HEK293 (cell line): ENCODE results near the gene ATAD1.

Experiments
- CTCF ChIA-PET: fragments of 350-600 bp; formaldehyde crosslinking; extraction: SDS; loops from one replicate; lab custom pipeline; 2021; ENCODE audit warnings: antibody characterized with exemption; lab: Yijun Ruan, JAX
- POLR2A ChIA-PET: fragments of 300-600 bp; formaldehyde crosslinking; extraction: SDS; loops from one replicate; lab custom pipeline; 2020; ENCODE audit warnings: antibody characterized with exemption, inconsistent platforms; lab: Yijun Ruan, JAX
- H3K27ac ChIP-seq: fragments of 200-500 bp; sonication (Bioruptor generic); 2 replicates; pipeline ENCODE4 v1.5.1; 2014; ENCODE audit warnings: low read depth, low read length, control low read depth, inconsistent platforms; ENCODE audit errors: extremely low read depth
- H3K36me3 ChIP-seq, 2 experiments: fragments of 200-500 bp in 1 of 2; sonication (Bioruptor generic) in 1 of 2; 1 replicate in 1 of 2; 2 replicates in 1 of 2; pipeline ENCODE4 v1.5.1; 2014 to 2017; ENCODE audit warnings: inconsistent platforms in 2 of 2, low read length in 2 of 2; ENCODE audit not compliant: control insufficient read depth in 2 of 2, insufficient read depth in 1 of 2
- H3K4me1 ChIP-seq: fragments of 200-500 bp; sonication (Bioruptor generic); 2 replicates; pipeline ENCODE4 v1.5.1; 2014; ENCODE audit warnings: mild to moderate bottlenecking, low read length, inconsistent platforms; ENCODE audit not compliant: control insufficient read depth, insufficient read depth
- H3K4me3 ChIP-seq: 2 replicates; pipeline ENCODE4 v1.5.1; 2011; ENCODE audit warnings: low read depth, mild to moderate bottlenecking, control low read depth, low read length, moderate library complexity
- H3K9me3 ChIP-seq: fragments of 200-500 bp; sonication (Bioruptor generic); 2 replicates; pipeline ENCODE4 v1.5.1; 2014; ENCODE audit warnings: low read depth, low read length, inconsistent platforms; ENCODE audit not compliant: control insufficient read depth, insufficient read depth
- BCL11B ChIP-seq: fragments of 450-650 bp; formaldehyde crosslinking; IDR thresholded peaks from 2 replicates; pipeline ENCODE4 v1.5.1; 2016; ENCODE audit warnings: low read depth, missing biosample characterization, missing genetic modification characterization
- GLIS1 ChIP-seq: fragments of 450-650 bp; formaldehyde crosslinking; IDR thresholded peaks from 2 replicates; pipeline ENCODE4 v1.5.1; 2016; ENCODE audit warnings: missing biosample characterization, missing genetic modification characterization
- PRDM1 ChIP-seq: fragments of 450-650 bp; formaldehyde crosslinking; IDR thresholded peaks from 2 replicates; pipeline ENCODE4; 2016; ENCODE audit warnings: missing biosample characterization, missing genetic modification characterization
- SETDB1 ChIP-seq: IDR thresholded peaks from one replicate; pipeline ENCODE4 v1.6.1; 2017; ENCODE audit warnings: mild to moderate bottlenecking, low read length, moderate library complexity, mixed read lengths; ENCODE audit not compliant: insufficient read length
- SP7 ChIP-seq: fragments of 450-650 bp; formaldehyde crosslinking; IDR thresholded peaks from 2 replicates; pipeline ENCODE4 v1.5.1; 2016; ENCODE audit warnings: missing biosample characterization, missing genetic modification characterization
- ZNF133 ChIP-seq: fragments of 450-650 bp; formaldehyde crosslinking; IDR thresholded peaks from 2 replicates; pipeline ENCODE4 v1.5.1; 2016; ENCODE audit warnings: missing biosample characterization, missing genetic modification characterization
- ZNF266 ChIP-seq: fragments of 450-650 bp; formaldehyde crosslinking; IDR thresholded peaks from 2 replicates; pipeline ENCODE4 v1.5.1; 2016; ENCODE audit warnings: missing biosample characterization, missing genetic modification characterization, low read depth
- ZNF354C ChIP-seq: fragments of 450-650 bp; formaldehyde crosslinking; IDR thresholded peaks from 2 replicates; pipeline ENCODE4 v1.5.1; 2016; ENCODE audit warnings: missing biosample characterization, missing genetic modification characterization, low read depth, borderline replicate concordance
- ZNF37A ChIP-seq: fragments of 450-650 bp; IDR thresholded peaks from 2 replicates; pipeline ENCODE4 v1.5.1; 2018; ENCODE audit warnings: missing biosample characterization, missing genetic modification characterization
- ZNF518A ChIP-seq: fragments of 450-650 bp; formaldehyde crosslinking; conservative IDR thresholded peaks from 2 replicates; pipeline ENCODE4 v1.5.1; 2016; ENCODE audit warnings: low read depth, missing biosample characterization, missing genetic modification characterization
- ZNF560 ChIP-seq: fragments of 450-650 bp; formaldehyde crosslinking; IDR thresholded peaks from 2 replicates; pipeline ENCODE4 v1.5.1; 2017; ENCODE audit warnings: missing biosample characterization, missing genetic modification characterization, borderline replicate concordance
- ZNF561 ChIP-seq: fragments of 450-650 bp; IDR thresholded peaks from 2 replicates; pipeline ENCODE4 v1.5.1; 2018; ENCODE audit warnings: missing biosample characterization, missing genetic modification characterization, borderline replicate concordance
- ZNF585B ChIP-seq: fragments of 450-650 bp; formaldehyde crosslinking; IDR thresholded peaks from 2 replicates; pipeline ENCODE4 v1.5.1; 2016; ENCODE audit warnings: missing biosample characterization, missing genetic modification characterization
- ZNF600 ChIP-seq: fragments of 450-650 bp; formaldehyde crosslinking; IDR thresholded peaks from 2 replicates; pipeline ENCODE4 v1.5.1; 2016; ENCODE audit warnings: missing biosample characterization, missing genetic modification characterization
- ZNF610 ChIP-seq: fragments of 450-650 bp; formaldehyde crosslinking; IDR thresholded peaks from 2 replicates; pipeline ENCODE4 v1.5.1; 2016; ENCODE audit warnings: missing biosample characterization, missing genetic modification characterization, borderline replicate concordance
- ZNF623 ChIP-seq: fragments of 450-650 bp; formaldehyde crosslinking; IDR thresholded peaks from 2 replicates; pipeline ENCODE4 v1.5.1; 2016; ENCODE audit warnings: missing biosample characterization, missing genetic modification characterization
- ZNF654 ChIP-seq: fragments of 450-650 bp; formaldehyde crosslinking; IDR thresholded peaks from 2 replicates; pipeline ENCODE4 v1.5.1; 2016; ENCODE audit warnings: low read depth, missing biosample characterization, missing genetic modification characterization
- ZNF701 ChIP-seq: fragments of 450-650 bp; formaldehyde crosslinking; IDR thresholded peaks from 2 replicates; pipeline ENCODE4 v1.5.1; 2016; ENCODE audit warnings: missing biosample characterization, missing genetic modification characterization
- ZNF707 ChIP-seq: fragments of 450-650 bp; formaldehyde crosslinking; IDR thresholded peaks from 2 replicates; pipeline ENCODE4 v1.5.1; 2016; ENCODE audit warnings: missing biosample characterization, missing genetic modification characterization
- ZNF76 ChIP-seq: fragments of 450-650 bp; formaldehyde crosslinking; IDR thresholded peaks from 2 replicates; pipeline ENCODE4; 2016; ENCODE audit warnings: low read depth, missing biosample characterization, missing genetic modification characterization, borderline replicate concordance
- ZNF777 ChIP-seq: fragments of 450-650 bp; formaldehyde crosslinking; IDR thresholded peaks from 2 replicates; pipeline ENCODE4 v1.5.1; 2017; ENCODE audit warnings: missing biosample characterization, missing genetic modification characterization, borderline replicate concordance
- ZSCAN23 ChIP-seq: fragments of 450-650 bp; formaldehyde crosslinking; IDR thresholded peaks from 2 replicates; pipeline ENCODE4 v1.5.1; 2016; ENCODE audit warnings: missing biosample characterization, missing genetic modification characterization
- ZSCAN30 ChIP-seq: fragments of 450-650 bp; IDR thresholded peaks from 2 replicates; pipeline ENCODE4 v1.5.1; 2018; ENCODE audit warnings: missing biosample characterization, mild to moderate bottlenecking, missing genetic modification characterization, moderate library complexity
- TF ChIP-seq, protein P1 (sequence below): fragments of 450-650 bp; formaldehyde crosslinking; optimal IDR thresholded peaks from 2 replicates; pipeline ENCODE3; 2016; ENCODE audit warnings: missing biosample characterization, mild to moderate bottlenecking, missing genetic modification characterization
- TF ChIP-seq, protein P2 (sequence below): fragments of 450-650 bp; formaldehyde crosslinking; IDR thresholded peaks from 2 replicates; pipeline ENCODE4 v1.5.1; 2016; ENCODE audit warnings: missing biosample characterization, missing genetic modification characterization

ATAD1 gene

GRCh38 chr10:87775766-87776165, 42.3 kb downstream of the ATAD1 start:
- ChIA-PET CTCF (interaction anchor here (0.6 to 0.8 kb wide), 6 partner anchors 25 to 1295 kb away, joined by 3 to 6 read pairs (median 4); no protein-coding TSS in a partner anchor), POLR2A (interaction anchor here (0.7 kb wide), 2 partner anchors 9 to 100 kb away, joined by 3 to 8 read pairs; no protein-coding TSS in a partner anchor)
- no peaks in the 10 kb centered on the region for H3K9me3 ChIP-seq
- H3K4me1 ChIP-seq = no peaks in the 10 kb centered on the region
- no peak overlapping the region for H3K27ac ChIP-seq
- H3K4me3 ChIP-seq = no peak overlapping the region
- TF ChIP-seq ZNF37A (tag by site-specific recombination) (no peak), ZNF610 (no peak), ZNF560 (tag by site-specific recombination) (no peak), PRDM1 (peak; percentile 86), ZNF266 (no peak)
- H3K36me3 ChIP-seq = peaks cover 35 to 36% of the 10 kb centered on the region in 2 experiments

- POLR2A ChIA-PET = no interaction called here
- CTCF ChIA-PET = interaction anchor here (0.6 to 2.1 kb wide), 12 partner anchors 8 to 948 kb away, joined by 3 to 12 read pairs (median 3); no protein-coding TSS in a partner anchor
- Histone ChIP-seq H3K4me3 (no peak overlapping the region), H3K4me1 (peaks cover 4% of the 10 kb centered on the region), H3K36me3 (peaks cover 20 to 31% of the 10 kb centered on the region in 2 experiments), H3K9me3 (no peaks in the 10 kb centered on the region), H3K27ac (no peak overlapping the region)
- TF ChIP-seq ZNF518A (tag by site-specific recombination) (no peak), ZNF701 (tag by site-specific recombination) (no peak), SETDB1 (no peak), BCL11B (tag by site-specific recombination) (no peak), SP7 (tag by site-specific recombination) (no peak), ZSCAN30 (tag by site-specific recombination) (no peak), ZNF76 (tag by site-specific recombination) (no peak), ZNF654 (tag by site-specific recombination) (peak; percentile 46), ZNF707 (tag by site-specific recombination) (no peak), ZNF266 (no peak), ZNF561 (tag by site-specific recombination) (no peak), ZNF585B (tag by site-specific recombination) (no peak), PRDM1 (peak; percentile 54; the same call in 1 of the 2 replicates), ZNF777 (tag by site-specific recombination) (no peak), ZNF623 (tag by site-specific recombination) (no peak), ZNF133 (no peak), ZNF600 (0 out of 2 replicates have a peak, but pooled peaks have one; percentile 33), ZSCAN23 (no peak), ZNF354C (no peak), GLIS1 (tag by site-specific recombination) (no peak)
- TF ChIP-seq, protein P1, sequence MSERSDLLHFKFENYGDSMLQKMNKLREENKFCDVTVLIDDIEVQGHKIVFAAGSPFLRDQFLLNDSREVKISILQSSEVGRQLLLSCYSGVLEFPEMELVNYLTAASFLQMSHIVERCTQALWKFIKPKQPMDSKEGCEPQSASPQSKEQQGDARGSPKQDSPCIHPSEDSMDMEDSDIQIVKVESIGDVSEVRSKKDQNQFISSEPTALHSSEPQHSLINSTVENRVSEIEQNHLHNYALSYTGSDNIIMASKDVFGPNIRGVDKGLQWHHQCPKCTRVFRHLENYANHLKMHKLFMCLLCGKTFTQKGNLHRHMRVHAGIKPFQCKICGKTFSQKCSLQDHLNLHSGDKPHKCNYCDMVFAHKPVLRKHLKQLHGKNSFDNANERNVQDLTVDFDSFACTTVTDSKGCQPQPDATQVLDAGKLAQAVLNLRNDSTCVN = no peak
- TF ChIP-seq, protein P2, sequence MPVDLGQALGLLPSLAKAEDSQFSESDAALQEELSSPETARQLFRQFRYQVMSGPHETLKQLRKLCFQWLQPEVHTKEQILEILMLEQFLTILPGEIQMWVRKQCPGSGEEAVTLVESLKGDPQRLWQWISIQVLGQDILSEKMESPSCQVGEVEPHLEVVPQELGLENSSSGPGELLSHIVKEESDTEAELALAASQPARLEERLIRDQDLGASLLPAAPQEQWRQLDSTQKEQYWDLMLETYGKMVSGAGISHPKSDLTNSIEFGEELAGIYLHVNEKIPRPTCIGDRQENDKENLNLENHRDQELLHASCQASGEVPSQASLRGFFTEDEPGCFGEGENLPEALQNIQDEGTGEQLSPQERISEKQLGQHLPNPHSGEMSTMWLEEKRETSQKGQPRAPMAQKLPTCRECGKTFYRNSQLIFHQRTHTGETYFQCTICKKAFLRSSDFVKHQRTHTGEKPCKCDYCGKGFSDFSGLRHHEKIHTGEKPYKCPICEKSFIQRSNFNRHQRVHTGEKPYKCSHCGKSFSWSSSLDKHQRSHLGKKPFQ (tag by site-specific recombination) = no peak
Observed at GRCh38 chr10:87771871-87772500, 46.0 kb downstream of the ATAD1 start.
